DND-41 (cell line): ENCODE measurements around the gene TMCC1.

Experiments
- CTCF ChIP-seq: IDR thresholded peaks from 2 replicates; pipeline ENCODE4 v1.5.1; 2012; ENCODE audit warnings: borderline replicate concordance, low read length, moderate library complexity, mild to moderate bottlenecking; ENCODE audit not compliant: poor library complexity, severe bottlenecking; ENCODE audit errors: extremely low read depth
- EZH2 ChIP-seq: IDR thresholded peaks from 3 replicates; pipeline ENCODE4 v1.6.1; 2012; ENCODE audit warnings: borderline replicate concordance, low read depth, mild to moderate bottlenecking, moderate library complexity, low read length, inconsistent platforms; ENCODE audit not compliant: severe bottlenecking

DNA sequence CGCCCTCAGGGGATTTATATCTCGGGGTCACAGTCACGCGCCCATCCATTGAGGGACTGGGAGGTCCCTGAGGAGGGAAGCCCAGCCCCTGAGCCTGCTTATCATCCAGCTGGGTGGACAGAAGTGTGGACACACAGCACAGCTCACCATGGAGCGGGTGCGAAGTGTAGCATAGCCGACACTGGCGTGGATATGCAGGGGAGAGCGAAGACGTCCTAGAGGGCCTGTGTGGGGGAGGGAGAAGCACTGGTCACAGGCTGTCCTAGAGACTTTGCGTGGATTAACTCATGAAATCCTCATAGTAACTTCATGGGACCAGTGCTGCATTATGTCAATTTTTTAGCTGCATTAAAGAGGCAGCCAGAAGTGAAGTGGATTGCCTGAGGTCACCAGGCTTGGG lies 261.0 kb downstream of the TMCC1 start:
- TF ChIP-seq CTCF (no peak), EZH2 (no peak)
